ENCODE measurements around the gene HDAC10. TPM values are rescaled to one million over a fixed set of nuclear protein-coding genes. Genes with fewer than 3 reads are reported as not detected.

HDAC10 gene
- total RNA-seq, 1 donor from 2014 or later = 55.5 TPM

DNA sequence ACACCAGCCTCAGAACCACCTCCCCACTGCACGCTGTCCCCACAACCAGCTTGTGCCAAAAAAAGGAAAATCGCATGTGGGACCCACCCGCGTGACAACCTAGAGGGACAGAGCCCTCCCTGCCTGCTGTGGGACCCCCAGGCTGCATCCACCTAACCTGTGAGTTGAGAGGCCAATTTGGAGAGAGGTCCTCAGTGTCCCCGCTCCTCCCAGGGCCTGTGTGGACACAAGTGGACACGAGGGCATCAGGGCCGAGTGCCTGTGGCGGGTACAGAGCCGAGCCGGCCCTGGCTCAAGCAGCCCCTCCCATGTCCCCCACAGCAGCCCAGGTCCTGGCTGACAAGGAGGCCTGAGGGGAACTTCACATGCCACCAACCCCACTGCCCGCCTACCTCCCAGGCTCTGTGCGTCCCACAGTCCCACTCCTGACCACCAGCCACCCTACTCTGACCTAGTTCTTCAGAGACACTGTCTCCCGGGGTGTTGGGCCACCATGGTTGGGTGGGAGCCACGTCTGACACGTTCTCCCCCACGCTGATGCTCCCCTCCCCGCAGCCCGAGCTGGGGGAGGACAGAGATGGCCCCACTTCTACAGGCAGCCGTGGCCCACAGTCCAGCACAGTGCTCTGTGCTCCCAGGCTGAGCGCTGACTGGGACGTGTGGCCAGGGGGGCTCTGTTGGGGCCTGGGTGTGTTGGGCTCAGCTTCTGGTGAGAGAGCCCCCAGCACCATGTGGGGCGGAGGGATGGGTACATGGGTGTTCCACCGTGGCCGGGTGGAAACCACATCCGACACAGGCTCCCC is 31.1 kb downstream of the HDAC10 start:
- no peak for DNase-seq (ENCODE audit: extremely low read depth, low read depth, low spot score)

DNA sequence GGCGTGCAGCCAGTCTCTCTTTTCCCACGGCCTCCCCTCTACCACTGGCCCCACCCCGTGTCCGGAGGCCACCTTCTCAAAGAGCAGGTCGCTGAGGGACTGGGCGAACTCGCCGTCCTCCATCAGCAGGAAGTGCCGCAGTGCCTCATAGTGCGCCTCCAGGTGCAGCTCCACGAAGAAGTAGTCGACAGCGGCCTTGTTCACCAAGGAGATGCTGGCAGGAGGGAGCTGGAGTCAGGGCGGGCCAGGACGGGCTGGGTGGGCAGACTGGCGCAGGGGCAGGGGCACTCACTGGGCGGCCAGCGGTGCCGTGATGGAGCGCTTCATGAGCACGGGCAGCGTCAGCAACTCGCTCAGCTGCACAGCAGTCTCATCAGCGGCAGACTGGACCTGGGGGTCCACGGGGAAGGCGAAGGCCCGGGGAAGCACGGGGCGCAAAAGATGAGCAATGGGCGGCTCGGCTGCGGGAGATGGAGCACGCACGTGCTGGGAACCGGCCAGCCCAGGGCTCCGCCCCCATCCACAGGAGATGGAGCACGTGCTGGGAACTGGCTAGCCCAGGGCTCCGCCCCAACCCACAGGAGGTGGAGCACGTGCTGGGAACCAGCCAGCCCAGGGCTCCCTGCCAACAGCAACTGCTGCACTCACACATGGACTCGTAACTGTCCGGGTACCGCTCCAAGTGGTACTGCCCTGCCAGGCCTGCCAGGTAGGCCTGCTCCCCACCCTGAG is 31.9 kb downstream of the HDAC10 start:
- no peak for DNase-seq (ENCODE audit: extremely low read depth, low read depth, low spot score)

DNA sequence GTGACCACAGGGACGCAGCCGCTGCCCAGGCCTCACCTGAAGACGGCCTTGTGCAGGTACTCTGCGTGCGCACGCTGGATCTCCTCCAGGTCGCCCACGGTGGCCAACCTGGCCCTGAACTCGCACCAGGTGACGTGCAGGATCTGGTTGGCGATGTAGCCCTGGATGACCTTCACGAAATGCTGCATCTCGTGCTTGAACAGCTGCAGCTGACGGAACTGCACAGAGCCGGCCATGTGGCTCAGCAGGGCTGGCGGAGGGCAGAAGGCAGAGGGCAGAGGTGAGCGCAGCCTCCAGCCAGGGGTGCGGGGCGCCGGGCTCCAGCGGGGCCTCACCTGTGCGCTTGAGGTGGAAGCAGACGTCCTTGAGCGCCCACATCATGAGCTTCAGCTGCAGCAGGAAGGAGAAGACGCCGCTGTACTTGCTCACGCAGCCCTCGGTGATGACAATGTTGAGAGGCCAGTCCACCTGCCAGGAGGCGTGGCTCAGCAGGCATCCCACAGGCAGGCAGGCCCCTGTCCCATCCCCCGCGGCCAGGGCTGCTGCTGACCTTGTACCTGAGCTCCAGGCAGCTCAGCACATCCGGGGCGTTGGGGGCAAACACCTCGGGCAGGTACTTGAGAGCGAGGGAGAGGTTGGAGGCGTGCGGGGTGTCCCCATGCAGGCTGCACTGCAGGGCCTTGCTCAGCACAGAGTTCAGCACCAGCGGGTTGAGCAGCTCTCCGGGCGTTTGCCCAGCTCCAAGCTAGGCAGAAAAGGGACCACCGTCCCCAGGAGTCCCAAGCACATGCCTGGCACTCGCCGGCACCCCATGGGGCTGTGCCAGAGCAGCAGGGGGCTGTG is 32.7 kb downstream of the HDAC10 start:
- no peak for DNase-seq (ENCODE audit: extremely low read depth, low read depth, low spot score)

DNA sequence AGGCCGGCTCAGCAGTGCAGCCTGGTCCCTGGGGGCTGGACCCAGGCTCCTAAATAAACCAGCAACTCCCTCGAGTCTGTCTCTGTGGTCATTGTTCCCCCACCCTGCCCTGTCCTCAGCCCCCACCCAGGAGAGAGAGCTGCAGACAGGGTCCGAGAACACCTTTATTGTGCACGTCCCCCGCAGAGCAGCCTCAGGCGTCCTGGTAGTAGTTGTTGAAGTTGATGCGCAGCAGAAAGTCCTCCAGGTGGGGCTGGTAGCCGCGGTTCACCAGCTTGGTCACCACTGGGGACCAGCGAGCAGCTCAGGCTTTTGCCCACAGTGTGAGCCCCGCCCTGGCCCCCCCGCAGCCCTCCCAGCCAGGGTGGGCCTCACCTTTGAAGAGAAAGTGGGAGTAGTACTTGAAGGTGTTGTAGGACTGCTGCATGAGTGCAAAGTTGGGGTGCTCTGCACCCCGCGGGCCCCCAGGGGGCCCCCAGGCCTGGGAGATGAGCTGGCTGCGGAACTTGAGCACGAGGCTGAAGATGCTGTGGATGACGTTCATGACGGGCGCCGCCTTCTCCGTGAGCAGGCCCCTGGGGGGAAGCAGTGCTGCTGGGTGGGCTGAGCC is 33.4 kb downstream of the HDAC10 start:
- DNase-seq (ENCODE audit: extremely low read depth, low read depth, low spot score) = no peak

DNA sequence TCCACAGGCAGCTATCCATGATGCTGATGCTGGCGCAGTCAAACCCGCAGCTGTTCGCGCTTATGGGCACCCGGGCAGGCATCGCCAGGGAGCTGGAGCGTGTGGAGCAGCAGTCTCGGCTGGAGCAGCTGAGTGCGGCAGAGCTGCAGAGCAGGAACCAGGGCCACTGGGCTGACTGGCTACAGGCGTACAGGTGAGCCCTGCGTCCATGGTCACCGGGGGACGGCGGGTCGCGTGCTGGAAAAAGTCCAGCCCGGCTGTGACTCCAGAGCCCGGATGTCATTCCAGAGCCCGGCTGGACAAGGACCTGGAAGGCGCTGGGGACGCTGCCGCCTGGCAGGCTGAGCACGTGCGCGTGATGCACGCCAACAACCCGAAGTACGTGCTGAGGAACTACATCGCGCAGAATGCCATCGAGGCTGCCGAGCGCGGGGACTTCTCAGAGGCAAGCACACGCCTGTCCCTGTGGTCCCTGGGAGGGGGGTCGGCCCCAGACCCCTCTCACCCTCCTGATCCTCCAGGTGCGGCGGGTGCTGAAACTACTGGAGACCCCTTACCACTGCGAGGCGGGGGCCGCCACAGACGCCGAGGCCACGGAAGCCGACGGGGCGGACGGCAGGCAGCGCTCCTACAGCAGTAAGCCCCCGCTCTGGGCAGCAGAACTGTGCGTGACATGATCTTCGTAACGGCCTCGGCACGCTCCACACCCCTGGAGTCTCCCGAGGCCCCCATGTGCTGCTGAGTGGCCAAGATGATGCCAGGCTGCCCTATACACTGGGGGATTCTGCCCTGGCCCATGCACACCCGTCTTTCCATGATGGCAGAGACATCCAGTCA is 34.2 kb downstream of the HDAC10 start:
- DNase-seq (ENCODE audit: extremely low read depth, low read depth, low spot score) = no peak

DNA sequence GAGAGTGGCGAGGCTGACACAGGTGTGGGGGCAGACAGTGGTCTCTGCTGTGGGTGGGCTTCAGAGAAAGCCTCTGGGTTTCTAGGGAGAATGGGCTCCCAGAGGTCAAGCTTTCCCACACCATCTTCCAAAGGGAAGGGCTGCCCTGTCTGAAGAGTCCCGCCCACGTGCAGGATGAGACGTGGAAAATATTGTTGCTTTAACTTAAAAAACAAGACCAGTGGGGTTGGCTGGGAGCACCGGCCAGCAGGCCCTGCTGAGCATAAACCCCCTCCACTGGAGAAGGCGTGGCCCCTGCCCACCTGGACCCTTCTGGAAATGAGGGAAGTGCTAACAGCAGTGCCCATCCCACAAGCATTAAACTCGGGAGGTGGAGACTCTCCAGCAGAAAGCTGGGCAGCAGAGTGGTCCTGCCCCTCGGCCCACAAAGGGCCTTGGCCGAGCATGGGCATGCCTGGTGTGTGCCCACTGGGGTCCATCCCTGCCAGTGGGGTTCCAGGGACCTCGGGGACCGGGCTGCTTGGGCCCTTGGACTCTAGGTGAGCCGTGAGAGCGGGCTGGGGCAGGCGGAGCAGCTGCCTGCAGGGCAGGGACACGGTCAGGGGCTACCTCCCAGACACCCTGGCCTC is 34.9 kb downstream of the HDAC10 start:
- DNase-seq (ENCODE audit: extremely low read depth, low read depth, low spot score) = no peak

DNA sequence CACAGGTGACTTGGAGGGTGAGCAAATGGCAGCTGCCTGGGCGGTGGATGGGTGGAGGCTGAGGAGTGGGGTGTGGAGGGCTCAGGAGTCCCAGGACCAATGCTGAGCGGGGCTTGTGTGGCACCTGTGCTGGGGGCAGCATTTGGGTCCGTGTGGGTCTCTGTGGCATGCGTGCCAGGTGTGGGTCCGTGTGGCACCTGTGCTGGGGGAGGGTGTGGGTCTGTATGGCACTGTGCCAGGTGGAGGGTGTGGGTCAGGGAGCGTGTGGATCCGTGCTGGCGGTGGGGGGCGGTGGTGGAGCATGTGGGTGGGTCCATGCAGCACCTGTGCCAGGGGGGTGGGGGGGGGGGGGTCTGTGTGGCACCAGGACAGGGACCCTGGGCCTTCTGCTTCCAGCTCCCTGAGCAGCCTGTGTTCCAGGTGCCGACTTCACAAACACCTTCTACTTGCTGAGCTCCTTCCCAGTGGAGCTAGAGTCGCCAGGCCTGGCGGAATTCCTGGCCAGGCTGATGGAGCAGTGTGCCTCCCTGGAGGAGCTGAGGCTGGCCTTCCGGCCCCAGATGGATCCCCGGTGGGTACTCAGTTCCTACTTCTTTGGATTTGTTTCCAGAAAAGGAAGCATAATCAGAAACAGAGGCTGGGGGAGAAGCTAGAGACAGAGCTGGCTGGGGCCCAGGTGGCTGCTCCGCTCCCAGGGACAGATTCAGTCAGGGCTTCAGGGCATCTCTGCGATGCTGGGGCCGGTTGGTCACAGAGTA is 35.6 kb downstream of the HDAC10 start:
- DNase-seq (ENCODE audit: extremely low read depth, low read depth, low spot score) = no peak

DNA sequence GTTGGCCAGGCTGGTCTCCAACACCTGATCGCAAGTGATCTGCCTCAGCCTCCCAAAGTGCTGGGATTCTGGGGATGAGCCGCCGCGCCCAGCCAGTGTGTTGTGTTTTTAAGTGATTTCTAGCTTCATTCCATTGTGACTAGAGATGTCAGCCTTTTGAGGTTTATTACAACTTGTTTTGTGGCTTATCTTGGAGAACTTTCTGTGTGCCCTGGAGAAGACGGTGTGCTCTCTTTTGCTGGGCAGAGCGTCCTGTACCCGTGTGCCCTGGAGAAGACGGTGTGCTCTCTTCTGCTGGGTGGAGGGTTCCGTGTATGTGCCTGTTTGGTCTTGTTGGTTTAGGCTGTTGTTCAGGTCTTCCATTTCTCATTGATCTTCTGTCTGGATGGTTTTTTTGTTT is 37.8 kb downstream of the HDAC10 start:
- no peak for DNase-seq (ENCODE audit: extremely low read depth, low read depth, low spot score)

DNA sequence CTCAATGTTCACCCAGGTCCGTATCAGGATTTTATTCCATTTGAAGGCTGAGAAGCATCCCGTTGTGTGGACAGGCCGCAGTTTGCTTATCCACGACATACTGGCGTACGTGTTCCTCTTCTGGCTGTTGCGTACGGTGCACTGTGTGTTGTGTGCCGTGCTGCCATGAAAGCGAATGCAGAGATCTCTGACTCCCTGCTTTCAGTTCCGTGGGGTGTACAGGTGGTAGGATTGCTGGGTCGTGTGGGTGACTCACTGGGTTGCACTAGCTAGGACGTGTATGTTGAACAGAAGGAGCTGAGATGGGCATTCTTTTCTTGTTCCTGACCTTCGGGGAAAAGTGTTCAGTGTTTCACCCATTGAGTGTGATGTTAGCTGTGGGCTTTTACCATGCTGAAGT is 39.9 kb downstream of the HDAC10 start:
- no peak for DNase-seq (ENCODE audit: extremely low read depth, low read depth, low spot score)

DNA sequence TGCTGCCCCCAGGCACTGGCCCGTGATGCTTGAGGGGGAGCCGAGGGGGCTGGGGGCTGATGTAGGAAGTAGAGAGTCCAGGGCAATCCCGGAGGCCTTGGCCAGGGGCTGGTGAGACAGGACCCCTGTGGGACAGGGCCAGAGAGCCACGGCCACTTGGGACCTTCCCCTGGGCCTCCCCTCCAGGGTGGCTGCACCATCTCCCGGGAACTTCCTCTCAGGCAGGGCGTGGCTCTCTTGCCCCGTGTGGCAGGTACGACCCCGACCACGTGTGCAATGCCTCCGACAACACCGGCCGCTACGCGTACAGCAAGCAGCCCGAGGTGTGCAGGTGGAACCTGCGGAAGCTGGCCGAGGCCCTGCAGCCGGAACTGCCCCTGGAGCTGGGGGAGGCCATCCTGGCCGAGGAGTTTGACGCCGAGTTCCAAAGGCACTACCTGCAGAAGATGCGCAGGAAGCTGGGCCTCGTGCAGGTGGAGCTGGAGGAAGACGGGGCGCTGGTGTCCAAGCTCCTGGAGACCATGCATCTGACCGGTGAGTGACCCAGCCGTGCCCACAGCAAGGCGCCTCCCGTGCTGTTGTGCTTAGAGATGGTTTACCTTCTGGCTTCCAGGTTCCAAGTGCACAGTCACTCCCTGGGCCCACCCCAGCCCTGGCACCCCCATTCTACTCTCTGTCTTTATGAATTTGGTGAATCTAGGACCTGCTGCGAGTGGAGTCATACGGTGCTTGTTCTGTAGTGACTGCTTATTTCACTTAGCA is 40.5 kb downstream of the HDAC10 start:
- no peak for DNase-seq (ENCODE audit: extremely low read depth, low read depth, low spot score)

DNA sequence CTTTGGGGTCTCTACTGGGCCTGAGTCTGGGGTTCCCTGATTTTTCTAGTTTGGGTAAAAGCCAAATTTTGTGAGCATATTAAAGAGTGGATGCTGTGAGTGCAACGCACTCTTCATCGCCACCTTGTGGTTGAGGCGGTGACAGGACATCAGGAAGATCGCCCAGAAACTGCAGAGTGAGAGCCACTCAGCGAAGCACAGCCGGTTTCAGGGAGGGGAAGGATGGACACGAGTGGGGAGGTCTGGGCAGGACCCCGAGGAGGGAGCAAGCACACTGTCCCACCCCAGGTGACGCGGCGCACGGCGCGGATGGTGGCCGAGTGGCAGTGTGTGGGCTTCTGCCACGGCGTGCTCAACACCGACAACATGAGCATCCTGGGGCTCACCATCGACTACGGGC is 41.2 kb downstream of the HDAC10 start:
- no peak for DNase-seq (ENCODE audit: extremely low read depth, low read depth, low spot score)

DNA sequence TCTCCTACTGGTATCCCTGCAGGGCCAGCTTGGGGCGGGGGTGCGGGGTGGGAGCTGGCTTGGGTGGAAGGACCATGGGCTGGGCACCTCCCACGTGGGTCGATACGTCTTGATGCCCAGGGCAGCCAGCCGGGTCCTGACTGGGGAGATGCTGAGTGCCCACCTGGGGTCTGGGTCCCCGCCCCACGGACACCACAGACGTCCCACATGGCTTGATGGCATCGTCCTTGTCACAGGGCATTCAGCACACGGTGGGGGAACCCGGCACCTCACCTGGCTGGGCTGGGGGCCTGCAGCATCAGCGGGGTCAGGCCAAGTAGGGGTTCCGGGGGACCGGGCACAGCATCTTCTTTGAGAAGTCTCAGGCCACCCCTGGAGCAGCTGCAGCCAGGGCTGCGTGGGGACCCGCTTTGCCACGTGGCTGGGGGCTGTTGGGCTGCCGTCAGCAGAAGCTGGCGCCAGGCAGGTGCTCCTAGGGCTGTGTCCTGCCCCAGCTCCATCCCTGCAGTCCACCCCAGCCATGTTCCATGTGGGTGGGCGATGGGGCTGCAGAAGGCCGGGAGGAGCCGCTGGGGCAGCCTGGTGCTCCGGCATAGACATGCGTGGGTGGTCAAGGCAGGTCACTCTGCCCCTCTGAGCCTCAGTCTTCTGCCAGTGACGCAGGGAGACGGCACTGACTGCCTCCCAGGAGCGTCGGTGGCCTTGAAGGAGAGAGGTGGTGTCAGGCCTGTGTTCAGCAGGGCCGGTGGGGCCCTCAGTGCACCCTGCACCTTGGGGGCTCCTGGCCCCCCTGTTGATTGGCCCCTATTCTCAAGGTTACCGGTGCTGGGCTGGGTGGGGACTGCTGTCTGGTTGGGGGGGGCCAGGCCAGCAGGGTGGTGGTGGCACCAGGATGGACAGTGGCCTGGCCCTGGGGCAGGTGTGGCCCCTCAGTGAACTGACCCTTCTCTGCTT is 41.8 kb downstream of the HDAC10 start:
- DNase-seq (ENCODE audit: extremely low read depth, low read depth, low spot score) = no peak

DNA sequence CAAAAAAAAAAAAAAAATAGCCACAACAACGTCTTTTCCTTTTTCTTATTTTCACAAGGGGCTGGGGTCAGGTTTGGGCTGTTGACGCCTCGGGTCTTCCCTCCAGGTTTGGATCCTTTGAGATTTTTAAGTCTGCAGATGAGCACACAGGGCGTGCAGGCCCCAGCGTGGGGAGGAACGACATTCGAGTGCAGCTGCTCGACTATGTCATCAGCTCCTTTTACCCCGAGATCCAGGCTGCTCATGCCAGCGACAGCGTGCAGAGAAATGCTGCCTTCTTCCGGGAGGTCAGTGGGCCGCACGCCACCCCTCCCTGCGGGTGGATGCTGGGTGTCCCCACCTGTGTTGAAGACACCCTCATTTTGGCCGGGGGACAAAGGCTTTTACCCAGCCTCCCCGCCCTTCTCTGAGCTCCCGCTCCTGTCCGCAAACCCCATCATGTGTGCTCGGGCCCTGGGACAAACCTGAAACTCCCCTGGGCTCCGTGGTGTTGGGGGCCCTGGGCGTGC is 42.6 kb downstream of the HDAC10 start:
- DNase-seq (ENCODE audit: extremely low read depth, low read depth, low spot score) = no peak

DNA sequence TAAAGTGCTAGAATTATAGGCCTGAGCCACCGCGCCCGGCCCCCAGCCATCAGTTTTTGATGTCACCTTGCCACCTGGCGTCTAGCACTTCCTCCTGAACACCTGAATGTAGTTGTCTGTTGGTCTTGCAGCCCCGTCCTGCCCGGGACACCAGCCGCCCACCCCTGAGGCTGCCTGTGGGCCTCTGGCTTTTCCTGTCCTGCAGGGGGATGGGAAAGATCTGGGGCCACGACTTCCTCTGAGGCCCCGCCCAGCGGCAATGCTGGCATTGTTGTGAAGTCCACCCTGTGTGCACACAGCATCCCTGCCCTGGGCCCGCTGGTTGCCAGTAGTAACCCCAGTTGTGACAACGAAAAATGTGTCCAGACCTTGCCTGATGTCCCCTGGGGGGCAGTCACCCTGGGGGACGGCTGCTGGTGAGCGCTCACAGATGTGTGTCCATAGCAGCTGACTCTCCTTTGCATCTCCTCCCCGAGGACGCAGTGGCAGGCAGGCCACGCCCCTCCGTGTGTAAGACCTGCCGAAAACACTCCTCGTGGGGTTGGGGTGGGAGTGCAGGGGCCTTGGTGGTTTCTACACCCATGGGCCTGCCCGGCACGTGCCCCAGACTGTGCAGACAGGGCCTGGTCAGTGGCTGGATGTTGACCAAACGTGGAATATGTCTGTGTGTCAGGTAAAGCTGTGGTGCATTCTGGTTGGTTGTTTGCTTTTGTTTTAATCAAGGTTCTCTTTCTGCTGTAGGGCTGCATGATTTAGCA is 43.5 kb downstream of the HDAC10 start:
- DNase-seq (ENCODE audit: extremely low read depth, low read depth, low spot score) = no peak

DNA sequence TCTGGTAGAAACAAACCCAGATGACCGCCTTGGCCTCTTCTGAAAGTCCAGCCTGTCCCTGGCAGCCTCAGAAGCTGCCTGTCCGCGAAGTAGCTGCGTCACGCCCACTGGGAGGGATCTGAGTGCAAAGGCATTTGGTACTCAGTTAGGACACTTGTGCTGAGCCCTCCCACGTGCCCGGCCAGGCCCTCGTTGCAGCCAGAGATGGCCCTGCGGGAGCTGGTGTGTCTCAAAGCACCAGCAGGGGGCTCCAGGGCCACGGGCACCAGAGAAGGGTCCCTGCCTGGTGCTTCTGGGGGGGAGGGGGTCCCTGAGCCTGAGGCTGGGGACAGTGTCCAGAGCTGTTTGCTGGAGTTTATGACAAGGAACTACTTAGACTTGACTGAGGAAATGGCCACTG is 44.5 kb downstream of the HDAC10 start:
- DNase-seq (ENCODE audit: extremely low read depth, low read depth, low spot score) = no peak
